ENCODE measurements around the gene DPEP2. TPM values are rescaled to one million over a fixed set of nuclear protein-coding genes. Genes with fewer than 3 reads are reported as not detected.

Gene DPEP2
- total and polyA plus RNA-seq, 2 of the 13 experiments (the other 11 are each of a cell fraction or from before 2014, with no cell fraction given) = 0.18 TPM; not detected in 1

DNA sequence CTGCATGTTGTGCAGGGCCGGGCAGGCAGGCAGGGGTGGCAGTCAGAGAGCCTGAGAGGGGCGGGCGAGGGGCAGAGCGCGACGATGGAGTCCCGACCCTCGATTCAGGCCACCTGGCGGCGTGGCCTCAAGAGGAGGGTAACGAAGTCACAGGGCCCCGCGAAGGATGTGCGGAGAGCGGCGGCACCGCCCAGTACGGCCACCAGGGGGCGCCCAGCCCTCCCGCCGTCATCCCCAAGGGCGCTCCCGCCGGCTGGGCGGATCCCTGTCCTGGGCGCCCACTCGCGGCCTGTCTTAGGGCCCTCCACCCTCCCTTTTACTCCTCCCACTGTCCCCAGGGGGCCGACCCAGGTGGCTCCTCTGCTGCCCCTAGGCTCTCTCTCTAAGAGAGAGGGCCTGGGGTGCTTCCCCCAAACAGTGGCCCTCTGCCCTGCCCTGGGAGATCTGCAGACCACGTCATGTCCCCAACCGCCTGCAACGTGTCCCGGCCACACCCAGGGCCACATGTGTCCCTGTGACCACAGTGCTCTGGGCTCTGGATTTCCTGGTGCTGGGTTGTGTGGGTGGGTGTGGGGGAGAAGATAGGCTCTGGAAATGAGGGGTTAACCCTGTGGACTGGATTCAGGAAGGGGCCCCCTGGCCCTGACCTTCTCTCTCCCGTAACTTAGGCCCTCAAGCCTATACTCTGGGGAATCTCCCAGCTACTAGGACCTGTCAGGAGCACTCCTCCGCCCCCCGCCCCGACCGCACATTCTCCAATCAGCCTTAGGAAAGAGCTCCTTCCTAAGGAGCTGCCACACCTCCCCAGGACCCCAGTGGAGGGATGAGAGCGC lies 5.9 kb downstream of the DPEP2 start (continued):
- TF ChIP-seq, protein P1, sequence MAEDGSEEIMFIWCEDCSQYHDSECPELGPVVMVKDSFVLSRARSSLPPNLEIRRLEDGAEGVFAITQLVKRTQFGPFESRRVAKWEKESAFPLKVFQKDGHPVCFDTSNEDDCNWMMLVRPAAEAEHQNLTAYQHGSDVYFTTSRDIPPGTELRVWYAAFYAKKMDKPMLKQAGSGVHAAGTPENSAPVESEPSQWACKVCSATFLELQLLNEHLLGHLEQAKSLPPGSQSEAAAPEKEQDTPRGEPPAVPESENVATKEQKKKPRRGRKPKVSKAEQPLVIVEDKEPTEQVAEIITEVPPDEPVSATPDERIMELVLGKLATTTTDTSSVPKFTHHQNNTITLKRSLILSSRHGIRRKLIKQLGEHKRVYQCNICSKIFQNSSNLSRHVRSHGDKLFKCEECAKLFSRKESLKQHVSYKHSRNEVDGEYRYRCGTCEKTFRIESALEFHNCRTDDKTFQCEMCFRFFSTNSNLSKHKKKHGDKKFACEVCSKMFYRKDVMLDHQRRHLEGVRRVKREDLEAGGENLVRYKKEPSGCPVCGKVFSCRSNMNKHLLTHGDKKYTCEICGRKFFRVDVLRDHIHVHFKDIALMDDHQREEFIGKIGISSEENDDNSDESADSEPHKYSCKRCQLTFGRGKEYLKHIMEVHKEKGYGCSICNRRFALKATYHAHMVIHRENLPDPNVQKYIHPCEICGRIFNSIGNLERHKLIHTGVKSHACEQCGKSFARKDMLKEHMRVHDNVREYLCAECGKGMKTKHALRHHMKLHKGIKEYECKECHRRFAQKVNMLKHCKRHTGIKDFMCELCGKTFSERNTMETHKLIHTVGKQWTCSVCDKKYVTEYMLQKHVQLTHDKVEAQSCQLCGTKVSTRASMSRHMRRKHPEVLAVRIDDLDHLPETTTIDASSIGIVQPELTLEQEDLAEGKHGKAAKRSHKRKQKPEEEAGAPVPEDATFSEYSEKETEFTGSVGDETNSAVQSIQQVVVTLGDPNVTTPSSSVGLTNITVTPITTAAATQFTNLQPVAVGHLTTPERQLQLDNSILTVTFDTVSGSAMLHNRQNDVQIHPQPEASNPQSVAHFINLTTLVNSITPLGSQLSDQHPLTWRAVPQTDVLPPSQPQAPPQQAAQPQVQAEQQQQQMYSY (CRISPR knock-in tag; IDR thresholded peaks at IDR 0.05) = no peak
- no peak for TF ChIP-seq SNAPC5 (CRISPR knock-in tag; IDR thresholded peaks at IDR 0.05; ENCODE audit: borderline replicate concordance)
- TF ChIP-seq MIER2 (CRISPR knock-in tag; IDR thresholded peaks at IDR 0.05) = 0 out of 2 replicates have a peak, but pooled peaks have one; percentile 28
- TF ChIP-seq ZNF354B (CRISPR knock-in tag; IDR thresholded peaks at IDR 0.05) = no peak
- TF ChIP-seq TAF15 (IDR thresholded peaks at IDR 0.05; ENCODE audit: low read depth, low read length, poor library complexity, severe bottlenecking) = no peak
- TF ChIP-seq EZH2 (conservative IDR thresholded peaks at IDR 0.05; ENCODE audit: low read depth, low read length) = no peak
- peak; percentile 77 for TF ChIP-seq THAP11 (CRISPR knock-in tag; IDR thresholded peaks at IDR 0.05)
- TF ChIP-seq ZNF598 (CRISPR knock-in tag; IDR thresholded peaks at IDR 0.05; ENCODE audit: borderline replicate concordance) = peak; percentile 59; the same call in 1 of the 2 replicates
- TF ChIP-seq, protein P2, sequence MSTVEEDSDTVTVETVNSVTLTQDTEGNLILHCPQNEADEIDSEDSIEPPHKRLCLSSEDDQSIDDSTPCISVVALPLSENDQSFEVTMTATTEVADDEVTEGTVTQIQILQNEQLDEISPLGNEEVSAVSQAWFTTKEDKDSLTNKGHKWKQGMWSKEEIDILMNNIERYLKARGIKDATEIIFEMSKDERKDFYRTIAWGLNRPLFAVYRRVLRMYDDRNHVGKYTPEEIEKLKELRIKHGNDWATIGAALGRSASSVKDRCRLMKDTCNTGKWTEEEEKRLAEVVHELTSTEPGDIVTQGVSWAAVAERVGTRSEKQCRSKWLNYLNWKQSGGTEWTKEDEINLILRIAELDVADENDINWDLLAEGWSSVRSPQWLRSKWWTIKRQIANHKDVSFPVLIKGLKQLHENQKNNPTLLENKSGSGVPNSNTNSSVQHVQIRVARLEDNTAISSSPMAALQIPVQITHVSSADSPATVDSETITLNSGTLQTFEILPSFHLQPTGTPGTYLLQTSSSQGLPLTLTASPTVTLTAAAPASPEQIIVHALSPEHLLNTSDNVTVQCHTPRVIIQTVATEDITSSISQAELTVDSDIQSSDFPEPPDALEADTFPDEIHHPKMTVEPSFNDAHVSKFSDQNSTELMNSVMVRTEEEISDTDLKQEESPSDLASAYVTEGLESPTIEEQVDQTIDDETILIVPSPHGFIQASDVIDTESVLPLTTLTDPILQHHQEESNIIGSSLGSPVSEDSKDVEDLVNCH (CRISPR knock-in tag; IDR thresholded peaks at IDR 0.05) = no peak
- peak; percentile 15; the same call in 1 of the 2 replicates for TF ChIP-seq FOXJ3 (CRISPR knock-in tag; IDR thresholded peaks at IDR 0.05; ENCODE audit: borderline replicate concordance)
- TF ChIP-seq, protein P3, sequence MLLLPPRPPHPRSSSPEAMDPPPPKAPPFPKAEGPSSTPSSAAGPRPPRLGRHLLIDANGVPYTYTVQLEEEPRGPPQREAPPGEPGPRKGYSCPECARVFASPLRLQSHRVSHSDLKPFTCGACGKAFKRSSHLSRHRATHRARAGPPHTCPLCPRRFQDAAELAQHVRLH (CRISPR knock-in tag; IDR thresholded peaks at IDR 0.05; ENCODE audit: borderline replicate concordance, low read depth) = peak; percentile 92; the same call in 1 of the 2 replicates
- TF ChIP-seq ZNF142 (CRISPR knock-in tag; IDR thresholded peaks at IDR 0.05) = 0 out of 2 replicates have a peak, but pooled peaks have one; percentile 55
- TF ChIP-seq NCOR1 (IDR thresholded peaks at IDR 0.05; ENCODE audit: borderline replicate concordance, low read length) = no peak
- no peak for TF ChIP-seq PTBP1 (IDR thresholded peaks at IDR 0.05; ENCODE audit: low read depth, low read length, poor library complexity, severe bottlenecking)
- TF ChIP-seq NKX3-1 (CRISPR knock-in tag; IDR thresholded peaks at IDR 0.05) = peak; percentile 60; the same call in 1 of the 2 replicates

All from HepG2 (cell line).